HG03469 (cell line): ENCODE data around the gene LPAR1.
"Not testable (repeated sequence)": the region's sequence is repeated elsewhere in the genome, so short reads cannot be mapped to it uniquely, and the experiment has no call there.

Experiments used
- ATAC-seq: cut with Tn5 transposase; IDR thresholded peaks from one replicate; pipeline ENCODE4 v1.9.1; 2021; ENCODE audit warnings: mild to moderate bottlenecking, moderate library complexity, moderate number of reproducible peaks; ENCODE audit not compliant: unreplicated experiment

Gene LPAR1

DNA sequence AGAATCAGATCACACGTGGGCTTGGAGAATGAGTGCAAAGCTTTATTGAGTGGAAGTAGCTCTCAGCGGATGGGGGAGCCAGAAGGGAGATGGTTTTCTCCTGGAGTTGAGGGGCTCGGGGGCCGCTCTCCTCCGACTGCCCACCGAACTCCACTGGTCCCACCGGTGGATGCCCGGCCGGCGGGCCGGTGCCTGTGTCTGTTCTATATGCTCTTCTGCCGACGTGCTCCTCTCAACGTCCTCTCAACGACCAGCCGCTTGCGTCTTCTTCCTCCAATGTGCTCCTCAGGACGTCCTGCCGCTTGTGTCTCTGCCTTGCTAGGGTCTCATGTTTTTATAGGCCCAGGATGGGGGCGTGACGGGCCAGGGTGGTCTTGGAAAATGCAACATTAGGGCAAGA is 207.8 kb downstream of the LPAR1 start:
- no peak for ATAC-seq

GRCh38 chr9:110828264-110828663 is 210.0 kb downstream of the LPAR1 start:
- ATAC-seq: no peak

- ATAC-seq: not testable (repeated sequence)
These were observed 211.9 kb downstream of the LPAR1 start for GRCh38 chr9:110826400-110826799.

GRCh38 chr9:110825950-110826349 is 212.3 kb downstream of the LPAR1 start:
- ATAC-seq: no peak

GRCh38 chr9:110825129-110825528 is 213.1 kb downstream of the LPAR1 start:
- not testable (repeated sequence) for ATAC-seq
